Measurements from ENCODE around the gene MVK.

Gene MVK

GRCh38 chr12:109529691-109530640 is 43.6 kb upstream of the MVK start:
- H3K9me3 ChIP-seq: no peaks in the 10 kb centered on the region
- H3K4me3 ChIP-seq (ENCODE audit: low read depth in 1 of 2, low read length in 1 of 2): no peak overlapping the region
- H3K27me3 ChIP-seq: no peaks in the 10 kb centered on the region
- peaks cover 96% of the 10 kb centered on the region for H3K36me3 ChIP-seq
- no peaks in the 10 kb centered on the region for H3K4me1 ChIP-seq (ENCODE audit: control insufficient read depth in 1 of 2, insufficient read depth in 1 of 2, low read depth in 1 of 2, low read length in 1 of 2)
- H3K27ac ChIP-seq: no peak overlapping the region
- TF ChIP-seq CTCF (IDR thresholded peaks at IDR 0.05): no peak

- no peaks in the 10 kb centered on the region for H3K4me1 ChIP-seq (ENCODE audit: control insufficient read depth in 1 of 2, insufficient read depth in 1 of 2, low read depth in 1 of 2, low read length in 1 of 2)
- no peak for TF ChIP-seq CTCF (IDR thresholded peaks at IDR 0.05)
- H3K36me3 ChIP-seq: peaks cover 98% of the 10 kb centered on the region
- H3K27ac ChIP-seq: no peak overlapping the region
- H3K4me3 ChIP-seq (ENCODE audit: low read depth in 1 of 2, low read length in 1 of 2): no peak overlapping the region
- no peaks in the 10 kb centered on the region for H3K9me3 ChIP-seq
- H3K27me3 ChIP-seq: no peaks in the 10 kb centered on the region
These were observed 42.2 kb upstream of the MVK start for GRCh38 chr12:109531411-109531810.

- no peaks in the 10 kb centered on the region for H3K27me3 ChIP-seq
- H3K9me3 ChIP-seq: no peaks in the 10 kb centered on the region
- no peak overlapping the region for H3K27ac ChIP-seq
- no peaks in the 10 kb centered on the region for H3K4me1 ChIP-seq (ENCODE audit: control insufficient read depth in 1 of 2, insufficient read depth in 1 of 2, low read depth in 1 of 2, low read length in 1 of 2)
- TF ChIP-seq CTCF (IDR thresholded peaks at IDR 0.05): no peak
- peaks cover 86% of the 10 kb centered on the region for H3K36me3 ChIP-seq
- H3K4me3 ChIP-seq (ENCODE audit: low read depth in 1 of 2, low read length in 1 of 2): no peak overlapping the region
These were observed 40.7 kb upstream of the MVK start for GRCh38 chr12:109532721-109533486.

GRCh38 chr12:109533487-109533740 is 40.2 kb upstream of the MVK start:
- Histone ChIP-seq H3K27me3 (no peaks in the 10 kb centered on the region), H3K27ac (no peak overlapping the region), H3K9me3 (no peaks in the 10 kb centered on the region), H3K36me3 (peaks cover 81% of the 10 kb centered on the region), H3K4me1 (ENCODE audit: control insufficient read depth in 1 of 2, insufficient read depth in 1 of 2, low read depth in 1 of 2, low read length in 1 of 2) (no peaks in the 10 kb centered on the region), H3K4me3 (ENCODE audit: low read depth in 1 of 2, low read length in 1 of 2) (no peak overlapping the region)
- no peak for TF ChIP-seq CTCF (IDR thresholded peaks at IDR 0.05)

GRCh38 chr12:109534456-109534855 is 39.1 kb upstream of the MVK start:
- no peak for TF ChIP-seq CTCF (IDR thresholded peaks at IDR 0.05)
- peaks cover 72% of the 10 kb centered on the region for H3K36me3 ChIP-seq

More at GRCh38 chr12:109534456-109534855, 39.1 kb upstream of the MVK start:
- Histone ChIP-seq H3K9me3 (no peaks in the 10 kb centered on the region), H3K4me3 (ENCODE audit: low read depth in 1 of 2, low read length in 1 of 2) (no peak overlapping the region), H3K27ac (no peak overlapping the region), H3K27me3 (no peaks in the 10 kb centered on the region), H3K4me1 (ENCODE audit: control insufficient read depth in 1 of 2, insufficient read depth in 1 of 2, low read depth in 1 of 2, low read length in 1 of 2) (no peaks in the 10 kb centered on the region)

Measured in neutrophil (primary cell).